ENCODE results near the gene CHFR.
"Not testable (repeated sequence)": the region's sequence is repeated elsewhere in the genome, so short reads cannot be mapped to it uniquely, and the experiment has no call there.

CHFR gene

GRCh38 chr12:132807295-132808092 is 79.9 kb downstream of the CHFR start:
- DNase-seq (ENCODE audit: low spot score), result no peak

- DNase-seq (ENCODE audit: low spot score), result peak; percentile 55
Measured at GRCh38 chr12:132806857-132807256, 80.5 kb downstream of the CHFR start.

- no peak for DNase-seq (ENCODE audit: low spot score)
Measured at GRCh38 chr12:132804426-132804861, 83.0 kb downstream of the CHFR start.

DNA sequence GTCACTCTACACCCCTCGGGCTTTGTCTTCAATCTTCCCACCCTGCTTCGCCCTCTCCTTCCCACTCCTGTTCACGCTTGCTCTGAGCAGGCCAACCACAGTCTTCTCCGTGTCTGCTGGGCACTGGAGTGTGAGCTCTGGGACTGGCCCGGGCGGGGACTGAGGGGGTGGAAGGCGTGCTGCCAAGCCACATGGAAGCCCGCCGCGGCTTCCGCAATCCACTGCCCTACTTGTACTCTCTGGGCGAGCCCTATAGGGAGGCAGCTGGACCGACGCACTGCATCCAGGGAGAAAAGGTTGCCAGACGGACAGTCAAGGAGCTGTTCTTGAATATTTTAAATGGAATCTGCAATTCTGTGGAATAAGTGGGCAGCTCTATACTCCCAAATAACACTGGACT is 83.5 kb downstream of the CHFR start:
- no peak for DNase-seq (ENCODE audit: low spot score)

GRCh38 chr12:132803125-132803524 is 84.3 kb downstream of the CHFR start:
- DNase-seq (ENCODE audit: low spot score), result no peak

DNA sequence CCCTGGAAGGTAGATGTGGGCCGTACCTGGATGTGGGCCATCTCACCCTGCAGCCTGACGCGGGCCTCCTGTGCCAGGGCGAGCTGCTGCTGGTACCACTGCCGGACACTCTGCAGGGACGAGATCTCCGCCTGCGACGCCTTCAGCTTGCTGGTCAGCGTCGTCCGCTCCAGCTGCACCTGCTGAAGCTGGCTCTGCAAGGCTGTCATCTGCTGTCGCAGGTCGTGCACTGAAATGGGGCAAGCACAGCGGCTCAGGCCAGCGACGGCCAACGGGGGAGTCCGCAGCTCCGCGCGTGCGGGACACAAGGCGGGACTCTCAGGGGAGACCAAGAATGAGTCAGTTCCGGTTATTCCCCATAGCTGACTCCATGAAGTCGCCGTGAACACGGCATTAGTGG is 85.7 kb downstream of the CHFR start:
- no peak for DNase-seq (ENCODE audit: low spot score)

DNA sequence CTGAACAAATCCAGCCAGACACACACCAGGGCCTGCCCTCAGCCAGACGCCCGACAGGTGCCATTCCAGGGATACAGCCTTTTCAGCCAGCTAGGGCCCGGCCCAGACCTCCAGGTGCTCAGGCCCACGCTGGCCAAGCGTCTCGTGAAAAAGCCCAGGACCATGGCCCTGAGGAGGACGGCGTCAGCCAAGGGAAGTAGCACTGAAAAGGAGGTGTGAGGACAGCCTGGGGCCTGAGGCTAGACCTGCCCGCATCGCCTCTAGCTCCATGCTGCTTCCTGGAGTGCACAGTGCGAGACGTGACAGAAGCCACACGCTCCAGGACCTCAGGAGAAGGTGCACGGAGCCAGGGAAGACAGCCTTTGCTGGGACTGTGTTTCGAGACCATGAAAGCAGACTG is 88.6 kb downstream of the CHFR start:
- no peak for DNase-seq (ENCODE audit: low spot score)

DNA sequence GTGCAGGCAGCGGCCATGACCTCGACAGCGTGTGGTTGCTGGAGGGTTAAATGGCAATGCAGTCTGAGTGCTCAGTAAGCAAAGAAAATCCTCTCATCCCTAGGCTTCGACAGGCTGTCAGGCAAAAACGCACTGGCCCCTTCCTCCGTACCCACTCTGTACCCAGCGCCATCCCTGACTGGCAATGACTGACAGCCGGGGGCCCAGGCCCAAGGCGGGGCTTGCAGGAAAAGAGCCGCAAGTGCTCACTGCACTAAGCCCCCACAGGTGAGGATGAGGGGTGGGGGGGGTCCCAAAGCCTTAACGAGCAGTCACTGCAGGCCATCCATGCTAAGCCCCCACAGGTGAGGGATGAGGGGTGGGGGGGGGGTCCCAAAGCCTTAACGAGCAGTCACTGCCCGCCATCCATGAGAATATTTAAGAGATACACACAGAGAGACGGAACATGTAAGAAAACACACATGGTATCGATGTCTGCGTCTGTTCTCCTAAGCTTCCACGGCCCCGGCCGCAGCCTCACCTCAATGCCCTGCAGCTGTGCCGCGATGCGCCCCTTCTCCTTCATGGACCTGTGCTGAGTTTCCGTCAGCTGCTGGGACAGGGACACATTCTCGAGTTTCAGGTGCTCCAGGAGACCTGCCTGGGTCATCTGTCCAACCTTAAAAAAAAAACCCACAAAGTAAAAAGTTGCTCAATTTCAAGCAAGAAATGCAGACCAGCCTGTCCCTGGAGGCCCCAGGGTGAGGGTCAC is 89.4 kb downstream of the CHFR start:
- no peak for DNase-seq (ENCODE audit: low spot score)

DNA sequence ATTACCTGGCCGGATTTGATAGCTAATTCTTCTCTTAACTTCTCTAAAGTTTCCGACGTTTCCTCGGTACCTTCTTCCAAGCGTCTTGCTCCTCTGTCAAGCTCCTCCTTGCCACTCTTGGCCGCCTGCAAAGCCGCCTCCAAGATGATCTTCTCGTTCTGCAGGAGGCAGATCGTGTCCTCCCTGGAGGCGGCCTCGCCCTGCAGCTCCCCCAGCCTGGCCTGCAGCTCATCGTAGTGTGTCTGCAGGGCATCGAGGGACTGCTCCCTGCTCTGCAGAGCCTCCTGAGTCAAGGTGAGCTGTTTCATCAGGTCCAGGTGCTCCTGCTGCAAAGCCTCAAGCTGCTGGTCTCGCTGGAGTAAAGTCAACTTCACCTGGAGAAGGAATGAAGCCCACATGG is 91.6 kb downstream of the CHFR start:
- no peak for DNase-seq (ENCODE audit: low spot score)

GRCh38 chr12:132791940-132792339 is 95.5 kb downstream of the CHFR start:
- not testable (repeated sequence) for DNase-seq (ENCODE audit: low spot score)

DNA sequence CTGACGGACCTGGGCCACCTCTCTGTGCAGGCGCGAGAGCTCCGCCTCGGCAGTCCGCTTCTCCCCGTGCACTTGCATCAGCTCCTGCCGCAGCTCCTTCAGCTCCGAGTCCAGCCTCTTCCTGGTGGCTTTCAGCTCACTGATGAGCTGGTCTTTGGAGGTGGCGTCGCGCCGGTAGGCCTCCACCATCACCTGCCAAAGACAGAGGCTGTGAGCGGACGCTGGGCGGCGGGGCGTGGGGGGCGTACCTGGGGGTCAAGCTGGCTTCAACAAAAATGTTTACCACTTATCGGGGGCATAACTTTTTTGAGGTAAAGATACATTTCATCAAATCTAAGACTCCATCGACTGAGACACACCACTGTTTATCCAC is 98.3 kb downstream of the CHFR start:
- no peak for DNase-seq (ENCODE audit: low spot score)

DNA sequence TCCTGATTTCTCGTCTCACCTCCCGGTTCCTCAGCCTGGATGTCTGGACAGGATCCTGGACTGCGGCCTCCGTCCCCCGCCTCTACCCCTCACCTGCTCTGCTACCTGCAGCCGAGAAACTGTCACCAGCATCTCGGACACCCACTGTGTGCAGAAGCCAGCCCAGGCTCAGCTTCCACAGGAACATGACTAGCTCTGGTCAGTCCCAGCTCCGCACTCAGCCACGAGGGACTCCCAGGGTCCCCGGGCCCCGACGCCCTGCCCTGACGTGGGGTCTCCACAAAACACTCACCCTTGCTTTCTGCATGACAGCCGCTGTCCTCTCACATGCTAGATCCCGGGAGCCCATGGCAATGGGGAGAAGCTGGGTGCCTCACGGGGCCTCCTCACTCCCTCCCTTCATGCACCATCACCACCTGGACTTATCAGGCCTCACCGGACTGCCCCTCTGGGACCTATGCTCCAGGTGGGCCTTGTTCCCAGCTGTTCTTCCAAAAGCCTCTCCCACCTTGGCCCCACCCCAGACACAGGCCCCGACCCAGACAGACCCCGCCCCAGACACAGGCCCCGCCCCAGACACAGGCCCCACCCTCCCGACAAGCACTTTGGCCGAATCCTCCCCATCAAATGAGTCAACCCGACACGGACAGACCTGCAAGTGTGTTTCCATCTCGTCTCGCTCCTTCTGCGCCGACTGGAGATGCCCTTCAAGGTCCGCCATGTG is 98.9 kb downstream of the CHFR start:
- no peak for DNase-seq (ENCODE audit: low spot score)

GRCh38 chr12:132787877-132788276 is 99.5 kb downstream of the CHFR start:
- DNase-seq (ENCODE audit: low spot score), result no peak

DNA sequence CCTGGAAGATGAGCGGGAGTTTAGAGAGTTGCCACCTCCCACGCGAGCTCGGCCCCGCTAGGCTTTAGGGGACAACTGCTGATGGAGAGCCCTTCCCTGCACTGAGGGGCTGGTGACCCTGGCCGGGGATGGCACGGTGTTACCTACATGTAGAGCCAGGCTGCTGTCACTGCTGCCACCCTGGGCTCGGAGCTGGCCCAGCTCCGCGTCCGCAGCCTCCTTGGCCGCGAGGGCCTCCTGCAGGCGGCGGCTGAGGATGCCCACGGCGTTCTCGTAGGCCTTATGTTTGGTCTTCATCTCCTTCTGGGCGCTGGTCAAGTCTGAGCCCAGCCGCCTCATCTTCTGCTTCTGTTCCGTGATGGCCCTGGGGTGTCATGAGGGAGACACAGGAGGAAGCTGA is 101.2 kb downstream of the CHFR start:
- no peak for DNase-seq (ENCODE audit: low spot score)

DNA sequence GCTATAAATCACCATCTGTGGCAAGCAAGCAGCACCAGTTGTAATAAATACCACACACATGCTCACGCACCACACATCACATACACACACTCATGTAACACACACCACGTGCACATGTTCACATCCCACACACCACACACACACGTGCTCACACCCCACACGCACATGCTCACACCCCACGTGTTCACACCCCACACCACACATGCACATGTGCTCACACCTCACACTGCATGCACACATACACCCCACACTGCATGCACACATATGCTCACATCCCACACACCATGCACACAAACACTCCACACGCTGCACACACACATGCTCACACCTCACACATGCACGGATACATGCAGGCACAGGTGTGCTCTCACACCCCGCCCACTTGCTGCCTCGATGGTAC is 102.8 kb downstream of the CHFR start:
- no peak for DNase-seq (ENCODE audit: low spot score)

GRCh38 chr12:132783917-132784531 is 103.4 kb downstream of the CHFR start:
- DNase-seq (ENCODE audit: low spot score), result no peak
